Sigmoid colon (tissue), 7 donors: ENCODE data around the gene FLNC. TPM values are rescaled to one million over a fixed set of nuclear protein-coding genes. Genes with fewer than 3 reads are reported as not detected.

Experiments
- DNase-seq: peaks from one replicate; pipeline ENCODE4 v3.0.0-alpha.2; 2019
- H3K27ac ChIP-seq, 4 donors: fragments of 200-600 bp; sonication (generic); one replicate each; pipeline ENCODE4 v1.5.1; 2016 to 2019; ENCODE audit warnings: mild to moderate bottlenecking in 1 of 4
- H3K27me3 ChIP-seq, 3 donors: fragments of 200-600 bp; sonication (generic); one replicate each; pipeline ENCODE4 v1.5.1; 2019; ENCODE audit warnings: mild to moderate bottlenecking in 1 of 3
- H3K36me3 ChIP-seq, 4 donors: fragments of 200-600 bp; sonication (generic); one replicate each; pipeline ENCODE4 v1.5.1; 2016 to 2019
- H3K4me1 ChIP-seq, 4 donors: fragments of 200-600 bp; sonication (generic); one replicate each; pipeline ENCODE4 v1.5.1; 2017 to 2019
- H3K4me3 ChIP-seq, 4 donors: fragments of 200-600 bp; sonication (generic); one replicate each; pipeline ENCODE4 v1.5.1; 2017 to 2019; ENCODE audit warnings: mild to moderate bottlenecking in 2 of 4, moderate library complexity in 1 of 4
- H3K9me3 ChIP-seq, 4 donors: fragments of 200-600 bp in 3 of 4; sonication (generic) in 3 of 4; one replicate each; pipeline versions ENCODE4 v1.5.1 to v1.6.1; 2013 to 2019
- EP300 ChIP-seq, 4 donors: sonication (generic); formaldehyde crosslinking; IDR thresholded peaks; one replicate each; pipeline ENCODE4 v1.6.1; 2017; ENCODE audit warnings: antibody characterized with exemption in 4 of 4
- POLR2A ChIP-seq, 2 donors: fragments of 450-650 bp; IDR thresholded peaks; one replicate each; pipeline ENCODE4 v1.6.1; 2016; ENCODE audit warnings: antibody characterized with exemption in 2 of 2, mild to moderate bottlenecking in 2 of 2, moderate library complexity in 2 of 2
- POLR2AphosphoS5 ChIP-seq, 4 donors: sonication (generic); formaldehyde crosslinking; IDR thresholded peaks; one replicate each; pipeline ENCODE4 v1.6.1; 2017; ENCODE audit warnings: antibody characterized with exemption in 4 of 4
- WGBS, 2 donors: extraction: QIAGEN DNeasy Blood & Tissue Kit; methylation state at CpG; one replicate each; pipeline ENCODE4 v1.1.7; 2013; 5-methylcytosine and 5-hydroxymethylcytosine counted together
- intact Hi-C: fragments of 100-400 bp; cut with DNase I; formaldehyde crosslinking; loops from one replicate; pipeline ENCODE4 v1.15.1; 2023
- polyA plus RNA-seq, 3 donors: library from polyadenylated mRNA; stranded (reverse); fragments of 200-250 nt; gene quantifications; one replicate each; pipeline ENCODE4 v1.2.3, GENCODE V29; 2013
- total RNA-seq, 4 donors: library from RNA; depleted of rRNA; stranded (reverse); fragments of >200 nt; gene quantifications; one replicate each; pipeline ENCODE4 v1.1.0, GENCODE V29; 2016
- TF ChIP-seq, protein P1 (sequence below), 4 experiments: fragments of 450-650 bp in 3 of 4; fragments of 200-600 bp in 1 of 4; IDR thresholded peaks; one replicate each; pipeline ENCODE4 v1.5.1; 2016 to 2019; ENCODE audit warnings: antibody characterized with exemption in 4 of 4, mild to moderate bottlenecking in 3 of 4, moderate library complexity in 2 of 4
- donor health status: healthy with polysubstance abuse.
- donor health status: Bipolar disorder and iron deficiency.
- donor health status: healthy.

Gene FLNC
- total and polyA plus RNA-seq, 7 donors, result 0.69 to 489 (median 95.3) TPM

- WGBS, 2 donors, result 89 to 92% methylated on average over 4 of the region's 4 CpGs
- Histone ChIP-seq H3K9me3 (no peaks in the 10 kb centered on the region), H3K36me3 (no peaks in the 10 kb centered on the region), H3K4me3 (no peak overlapping the region), H3K4me1 (peaks cover 2 to 39% (median 30%) of the 10 kb centered on the region in 4 donors), H3K27ac (peak overlapping the region in 3 of 4 donors; percentile 95 to 99 (median 98)), H3K27me3 (no peaks in the 10 kb centered on the region)
- intact Hi-C loops, result no loop called here
- DNase-seq, result no peak
- TF ChIP-seq, protein P1, sequence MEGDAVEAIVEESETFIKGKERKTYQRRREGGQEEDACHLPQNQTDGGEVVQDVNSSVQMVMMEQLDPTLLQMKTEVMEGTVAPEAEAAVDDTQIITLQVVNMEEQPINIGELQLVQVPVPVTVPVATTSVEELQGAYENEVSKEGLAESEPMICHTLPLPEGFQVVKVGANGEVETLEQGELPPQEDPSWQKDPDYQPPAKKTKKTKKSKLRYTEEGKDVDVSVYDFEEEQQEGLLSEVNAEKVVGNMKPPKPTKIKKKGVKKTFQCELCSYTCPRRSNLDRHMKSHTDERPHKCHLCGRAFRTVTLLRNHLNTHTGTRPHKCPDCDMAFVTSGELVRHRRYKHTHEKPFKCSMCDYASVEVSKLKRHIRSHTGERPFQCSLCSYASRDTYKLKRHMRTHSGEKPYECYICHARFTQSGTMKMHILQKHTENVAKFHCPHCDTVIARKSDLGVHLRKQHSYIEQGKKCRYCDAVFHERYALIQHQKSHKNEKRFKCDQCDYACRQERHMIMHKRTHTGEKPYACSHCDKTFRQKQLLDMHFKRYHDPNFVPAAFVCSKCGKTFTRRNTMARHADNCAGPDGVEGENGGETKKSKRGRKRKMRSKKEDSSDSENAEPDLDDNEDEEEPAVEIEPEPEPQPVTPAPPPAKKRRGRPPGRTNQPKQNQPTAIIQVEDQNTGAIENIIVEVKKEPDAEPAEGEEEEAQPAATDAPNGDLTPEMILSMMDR (IDR thresholded peaks at IDR 0.05), result no peak
- TF ChIP-seq POLR2AphosphoS5 (IDR thresholded peaks at IDR 0.05), result no peak
- no peak for TF ChIP-seq EP300 (IDR thresholded peaks at IDR 0.05)
- TF ChIP-seq POLR2A (IDR thresholded peaks at IDR 0.05), result no peak
Observed at GRCh38 chr7:128826512-128826911, 3.7 kb upstream of the FLNC start.

DNA sequence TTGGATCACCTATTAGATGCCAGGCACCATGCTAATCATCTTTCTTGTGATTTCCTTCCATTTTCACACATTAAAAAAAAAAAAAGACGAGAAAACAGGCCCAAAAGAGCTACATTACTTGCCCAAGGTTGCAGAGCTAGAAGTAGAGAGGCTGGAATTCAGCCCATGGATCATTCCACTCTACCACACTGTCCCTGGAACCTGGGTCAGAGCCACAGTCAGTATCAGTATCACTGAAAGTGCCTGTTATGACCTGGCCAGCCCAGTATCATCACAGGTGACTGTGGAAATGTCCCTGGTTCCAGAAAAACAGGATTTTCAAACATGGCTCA is 3.3 kb upstream of the FLNC start:
- intact Hi-C loops, result no loop called here

DNA sequence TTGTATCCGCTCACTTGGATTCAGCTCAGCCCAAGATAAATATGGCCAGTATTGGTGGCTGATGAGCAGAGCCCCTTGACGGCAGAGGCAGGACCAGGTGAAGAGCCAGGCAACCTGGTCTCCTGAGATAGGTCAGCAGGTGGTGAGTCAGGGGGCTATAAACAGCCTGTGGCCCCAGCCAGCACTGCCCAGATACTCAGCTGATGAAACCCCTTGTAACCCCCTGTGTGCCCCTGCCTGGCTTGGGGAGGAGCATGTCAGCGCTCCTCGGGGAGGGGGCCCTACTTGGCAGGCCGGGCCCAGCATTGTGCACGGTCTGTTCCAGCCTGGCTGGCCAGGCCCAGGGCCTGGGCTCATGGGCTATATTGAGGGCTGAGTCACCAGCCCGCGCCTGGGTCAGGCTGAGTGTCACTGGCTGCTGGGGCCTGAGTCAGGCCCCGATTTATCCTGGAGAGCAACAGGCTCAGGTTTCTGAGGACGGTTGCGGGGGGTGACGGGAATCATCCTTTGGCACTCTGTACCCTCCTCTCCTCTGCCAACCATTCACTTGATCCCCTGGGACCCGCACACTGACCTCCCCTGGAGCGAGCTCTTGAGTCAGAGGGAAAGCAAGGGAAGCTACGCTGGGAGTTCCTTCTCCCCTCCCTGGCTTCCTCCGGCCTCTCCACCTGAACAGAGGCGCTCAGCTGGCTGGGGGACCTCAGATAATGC is 2.8 kb upstream of the FLNC start:
- 89 to 94% methylated on average over 17 of the region's 17 CpGs for WGBS, 2 donors
- H3K27ac ChIP-seq, result peak overlapping the region; percentile 95 to 99 (median 98)

More for the DNA sequence above, 3.3 kb upstream of the FLNC start:
- Histone ChIP-seq H3K4me1 (peaks cover 2 to 43% (median 32%) of the 10 kb centered on the region in 4 donors), H3K4me3 (no peak overlapping the region), H3K36me3 (no peaks in the 10 kb centered on the region), H3K27me3 (no peaks in the 10 kb centered on the region), H3K9me3 (no peaks in the 10 kb centered on the region), H3K27ac (peak overlapping the region; percentile 95 to 99 (median 98))
- TF ChIP-seq POLR2AphosphoS5 (IDR thresholded peaks at IDR 0.05) (no peak), POLR2A (IDR thresholded peaks at IDR 0.05) (no peak), EP300 (IDR thresholded peaks at IDR 0.05) (no peak)
- TF ChIP-seq, protein P1 (IDR thresholded peaks at IDR 0.05), result no peak
- no peak for DNase-seq
- 79 to 80% methylated on average over 1 of the region's 1 CpG for WGBS, 2 donors

DNA sequence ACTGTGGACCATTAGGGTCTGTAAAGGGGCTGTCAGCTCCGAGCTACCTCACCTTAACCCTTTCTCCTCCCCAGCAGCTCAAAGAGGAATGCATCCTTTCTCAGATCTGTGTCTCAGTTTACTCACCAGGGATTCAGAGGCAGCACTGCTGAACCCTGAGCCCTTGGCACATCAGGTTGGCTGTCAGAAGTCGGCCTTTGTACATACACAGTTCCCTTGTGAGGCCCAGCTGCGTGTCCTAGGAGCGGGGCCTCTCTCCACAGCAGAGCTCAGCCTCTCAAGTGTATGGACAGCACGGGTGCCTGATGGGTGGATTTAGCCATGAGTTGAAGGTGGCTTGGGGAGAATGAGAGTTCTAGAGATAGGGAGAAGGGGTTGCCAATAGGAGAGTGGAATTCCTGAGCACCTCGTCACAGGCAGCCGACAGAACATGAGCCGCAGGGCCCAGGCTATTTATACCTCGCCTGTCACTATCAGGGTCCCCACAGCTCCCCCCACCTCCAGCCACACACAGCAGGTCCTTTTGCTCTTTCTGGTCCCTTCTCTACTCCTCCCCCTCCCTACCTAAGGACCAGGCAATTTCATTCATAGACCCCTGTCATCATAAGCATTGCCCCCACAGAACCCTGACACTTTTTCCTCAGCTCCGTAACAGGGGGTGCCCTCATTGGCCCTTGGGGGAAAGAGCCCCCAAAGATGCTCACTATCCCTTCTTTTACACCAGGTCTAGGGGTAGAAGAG is 2.1 kb upstream of the FLNC start:
- intact Hi-C loops, result no loop called here
- TF ChIP-seq, protein P1 (IDR thresholded peaks at IDR 0.05), result no peak
- no peak for TF ChIP-seq POLR2A (IDR thresholded peaks at IDR 0.05)
- TF ChIP-seq POLR2AphosphoS5 (IDR thresholded peaks at IDR 0.05), result peak in 3 of 4 donors; percentile 17 to 46 (median 45)
- peak in 1 of 4 donors; percentile 81 for TF ChIP-seq EP300 (IDR thresholded peaks at IDR 0.05)
- DNase-seq, result peak; percentile 86
- 81 to 84% methylated on average over 10 of the region's 10 CpGs for WGBS, 2 donors
- Histone ChIP-seq H3K9me3 (no peaks in the 10 kb centered on the region), H3K36me3 (no peaks in the 10 kb centered on the region), H3K4me1 (peaks cover 2 to 55% (median 44%) of the 10 kb centered on the region in 4 donors), H3K27me3 (no peaks in the 10 kb centered on the region), H3K4me3 (no peak overlapping the region), H3K27ac (peak overlapping the region; percentile 95 to 99 (median 98))

More for the DNA sequence above, 2.8 kb upstream of the FLNC start:
- Histone ChIP-seq H3K27me3 (no peaks in the 10 kb centered on the region), H3K9me3 (no peaks in the 10 kb centered on the region), H3K4me1 (peaks cover 2 to 48% (median 37%) of the 10 kb centered on the region in 4 donors), H3K36me3 (no peaks in the 10 kb centered on the region), H3K4me3 (no peak overlapping the region)
- intact Hi-C loops, result no loop called here
- TF ChIP-seq EP300 (IDR thresholded peaks at IDR 0.05), result peak in 2 of 4 donors; percentile 51 to 90
- TF ChIP-seq POLR2AphosphoS5 (IDR thresholded peaks at IDR 0.05), result peak in 2 of 4 donors; percentile 37 to 68
- TF ChIP-seq POLR2A (IDR thresholded peaks at IDR 0.05), result no peak
- peak; percentile 87 for DNase-seq
